H9 (cell line): Measurements from ENCODE around the gene MAPK13. TPM values are rescaled to one million over a fixed set of nuclear protein-coding genes. Genes with fewer than 3 reads are reported as not detected.

Experiments used
- DNase-seq: peaks from one replicate; pipeline ENCODE4 v3.0.0-alpha.2; 2017
- H2AFZ ChIP-seq: one replicate; pipeline ENCODE4 v1.6.1; 2013; ENCODE audit warnings: mild to moderate bottlenecking, low read length, control low read depth, moderate library complexity
- H2AK5ac ChIP-seq: 2 replicates; pipeline ENCODE4 v1.6.1; 2013; ENCODE audit warnings: low read length, control low read depth, mixed read lengths; ENCODE audit not compliant: insufficient read length
- H2BK120ac ChIP-seq: one replicate; pipeline ENCODE4 v1.6.1; 2013; ENCODE audit warnings: low read depth, mild to moderate bottlenecking, low read length, control low read depth, inconsistent platforms; ENCODE audit not compliant: poor library complexity, severe bottlenecking
- H2BK12ac ChIP-seq: 2 replicates; pipeline ENCODE4 v1.6.1; 2013; ENCODE audit warnings: low read length, control low read depth, mixed read lengths, low read depth; ENCODE audit not compliant: insufficient read length
- H2BK15ac ChIP-seq: 2 replicates; pipeline ENCODE4 v1.6.1; 2013; ENCODE audit warnings: low read depth, low read length, control low read depth
- H2BK20ac ChIP-seq: one replicate; pipeline ENCODE4 v1.6.1; 2013; ENCODE audit warnings: low read depth, mild to moderate bottlenecking, low read length, control low read depth, inconsistent platforms; ENCODE audit not compliant: poor library complexity, severe bottlenecking
- H2BK5ac ChIP-seq: 2 replicates; pipeline ENCODE4 v1.6.1; 2013; ENCODE audit warnings: low read length, control low read depth, mixed read lengths; ENCODE audit not compliant: insufficient read length
- H3K14ac ChIP-seq: 2 replicates; pipeline ENCODE4 v1.6.1; 2013; ENCODE audit warnings: low read length, control low read depth; ENCODE audit not compliant: insufficient read depth
- H3K18ac ChIP-seq: 2 replicates; pipeline ENCODE4 v1.6.1; 2013; ENCODE audit warnings: low read depth, mild to moderate bottlenecking, mixed read lengths, low read length, control low read depth; ENCODE audit not compliant: insufficient read length
- H3K23ac ChIP-seq: 2 replicates; pipeline ENCODE4 v1.6.1; 2013; ENCODE audit warnings: low read length, control low read depth, mixed read lengths, low read depth; ENCODE audit not compliant: insufficient read length
- H3K23me2 ChIP-seq: 2 replicates; pipeline ENCODE4 v1.6.1; 2013; ENCODE audit warnings: low read depth, mild to moderate bottlenecking, mixed read lengths, low read length, control low read depth; ENCODE audit not compliant: insufficient read length, poor library complexity, severe bottlenecking
- H3K27ac ChIP-seq: 2 replicates; pipeline ENCODE4 v1.5.1; 2013; ENCODE audit warnings: low read length, control low read depth, mixed read lengths, low read depth; ENCODE audit not compliant: insufficient read length
- H3K27me3 ChIP-seq: 2 replicates; pipeline ENCODE4 v1.6.1; 2013; ENCODE audit warnings: low read length, control low read depth, inconsistent platforms; ENCODE audit not compliant: insufficient read depth
- H3K4ac ChIP-seq: 2 replicates; pipeline ENCODE4 v1.6.1; 2013; ENCODE audit warnings: low read depth, mild to moderate bottlenecking, control low read depth, inconsistent platforms, low read length, moderate library complexity
- H3K4me1 ChIP-seq: 2 replicates; pipeline ENCODE4 v1.6.1; 2013; ENCODE audit warnings: low read length, control low read depth, inconsistent platforms; ENCODE audit not compliant: insufficient read depth
- H3K4me2 ChIP-seq: 2 replicates; pipeline ENCODE4 v1.6.1; 2013; ENCODE audit warnings: low read length, control low read depth, mixed read lengths; ENCODE audit not compliant: insufficient read length, insufficient read depth
- H3K56ac ChIP-seq: 2 replicates; pipeline ENCODE4 v1.6.1; 2013; ENCODE audit warnings: low read depth, mild to moderate bottlenecking, mixed read lengths, low read length, control low read depth; ENCODE audit not compliant: insufficient read length
- H3K79me1 ChIP-seq: 2 replicates; pipeline ENCODE4 v1.6.1; 2013; ENCODE audit warnings: low read depth, mild to moderate bottlenecking, moderate library complexity, low read length, control low read depth, inconsistent platforms; ENCODE audit not compliant: insufficient read depth, poor library complexity, severe bottlenecking
- H3K79me2 ChIP-seq: 2 replicates; pipeline ENCODE4 v1.6.1; 2013; ENCODE audit warnings: low read length, control low read depth, inconsistent platforms; ENCODE audit not compliant: insufficient read depth
- H3K9ac ChIP-seq: 2 replicates; pipeline ENCODE4 v1.6.1; 2013; ENCODE audit warnings: low read length, control low read depth, mixed read lengths; ENCODE audit not compliant: insufficient read length; ENCODE audit errors: extremely low read depth
- H3K9me3 ChIP-seq: one replicate; pipeline ENCODE4 v1.6.1; 2013; ENCODE audit warnings: low read depth, low read length, inconsistent platforms; ENCODE audit not compliant: control insufficient read depth
- H3T11ph ChIP-seq: one replicate; pipeline ENCODE4 v1.6.1; 2013; ENCODE audit warnings: mild to moderate bottlenecking, low read length, control low read depth, inconsistent platforms
- H4K20me1 ChIP-seq: one replicate; pipeline ENCODE4 v1.6.1; 2013; ENCODE audit not compliant: control insufficient read depth, insufficient read length, insufficient read depth
- H4K5ac ChIP-seq: 2 replicates; pipeline ENCODE4 v1.6.1; 2013; ENCODE audit warnings: low read depth, mild to moderate bottlenecking, mixed read lengths, low read length, control low read depth; ENCODE audit not compliant: insufficient read length
- H4K8ac ChIP-seq: replicated peaks from 2 replicates; pipeline ENCODE4 v1.6.1; 2013; ENCODE audit warnings: low read length, control low read depth, mixed read lengths, low read depth; ENCODE audit not compliant: insufficient read length
- H4K91ac ChIP-seq: 2 replicates; pipeline ENCODE4 v1.6.1; 2013; ENCODE audit warnings: low read depth, mild to moderate bottlenecking, moderate library complexity, mixed read lengths, low read length, control low read depth; ENCODE audit not compliant: insufficient read length
- H3K27ac Mint-ChIP-seq, 3 experiments: 2 replicates in 2 of 3; 3 replicates in 1 of 3; pipeline ENCODE4 v1.8.0; 2020 to 2021; ENCODE audit warnings: mixed read lengths in 3 of 3, mild to moderate bottlenecking in 1 of 3, moderate library complexity in 1 of 3
- H3K27me3 Mint-ChIP-seq: 2 replicates; pipeline ENCODE4 v1.8.0; 2021; ENCODE audit warnings: low read depth, mild to moderate bottlenecking, moderate library complexity, mixed read lengths
- H3K36me3 Mint-ChIP-seq, 3 experiments: 2 replicates in 2 of 3; 3 replicates in 1 of 3; pipeline ENCODE4 v1.8.0; 2020 to 2021; ENCODE audit warnings: low read depth in 3 of 3, mixed read lengths in 3 of 3; ENCODE audit not compliant: insufficient read depth in 1 of 3
- H3K4me1 Mint-ChIP-seq, 2 experiments: 2 replicates each; pipeline ENCODE4 v1.8.0; 2020; ENCODE audit warnings: mixed read lengths in 2 of 2
- H3K4me3 Mint-ChIP-seq, 2 experiments: 2 replicates in 1 of 2; 3 replicates in 1 of 2; pipeline ENCODE4 v1.8.0; 2020 to 2021; ENCODE audit warnings: mild to moderate bottlenecking in 2 of 2, mixed read lengths in 2 of 2, moderate library complexity in 1 of 2
- H3K9me3 Mint-ChIP-seq, 2 experiments: 2 replicates in 1 of 2; 3 replicates in 1 of 2; pipeline ENCODE4 v1.8.0; 2020; ENCODE audit warnings: mild to moderate bottlenecking in 2 of 2, mixed read lengths in 2 of 2, moderate library complexity in 1 of 2
- WGBS: extraction: QIAGEN DNeasy Blood & Tissue Kit; methylation state at CpG from one replicate; pipeline ENCODE4 v1.1.7; 2013; ENCODE audit warnings: missing lambda C conversion rate, low lambda C conversion rate, mixed read lengths; ENCODE audit not compliant: insufficient read length; ENCODE audit errors: extremely low coverage; 5-methylcytosine and 5-hydroxymethylcytosine counted together
- total RNA-seq: library from RNA; stranded (reverse); gene quantifications from 2 replicates; pipeline ENCODE4 v1.2.1, GENCODE V29; 2021
- TF ChIP-seq, protein P1 (sequence below): fragments of 200-600 bp; sonication (generic); conservative IDR thresholded peaks from 3 replicates; pipeline ENCODE4 v1.8.0; 2021; ENCODE audit warnings: antibody characterized with exemption, mild to moderate bottlenecking

The MAPK13 gene
- total RNA-seq, 1 experiment from 2014 or later = 18.9 TPM

DNA sequence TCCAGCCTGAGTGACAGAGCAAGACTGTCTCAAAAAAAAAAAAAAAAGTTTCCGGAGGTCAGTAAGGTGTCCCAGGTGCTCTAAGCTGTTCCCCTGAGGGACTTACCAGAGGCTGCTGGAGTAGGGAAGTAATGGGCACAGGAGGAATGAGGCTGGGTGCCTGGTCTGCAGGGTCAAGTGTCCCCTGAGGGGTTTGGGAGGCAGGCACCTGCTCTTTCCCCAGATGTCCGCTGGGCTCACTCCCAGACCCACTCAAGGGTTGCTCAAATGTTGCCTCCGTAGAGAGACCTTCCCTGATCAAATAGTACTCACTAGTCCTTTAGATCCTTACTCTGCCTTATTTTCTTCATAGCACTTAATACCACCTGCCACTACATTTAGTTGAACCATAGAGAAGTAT, 5.4 kb upstream of the MAPK13 start:
- WGBS = no CpG with 5 or more reads among the region's 3 CpGs
- H3K9ac ChIP-seq = no peak overlapping the region
- no peaks in the 10 kb centered on the region; a peak in 1 of 7 replicates for H3K36me3 Mint-ChIP-seq

More for the DNA sequence above, 5.4 kb upstream of the MAPK13 start:
- H3K18ac ChIP-seq = no peak overlapping the region
- no peaks in the 10 kb centered on the region for H3K9me3 ChIP-seq
- H2BK120ac ChIP-seq = no peak overlapping the region
- Mint-ChIP-seq H3K27me3 (peaks cover 13% of the 10 kb centered on the region), H3K4me3 (no peak overlapping the region), H3K9me3 (peaks cover 0 to 2% of the 10 kb centered on the region in 2 experiments; a peak in 1 of 5 replicates), H3K27ac (peak overlapping the region in 1 of 3 experiments; percentile 70; a peak in 1 of 7 replicates), H3K4me1 (peaks cover 19 to 25% of the 10 kb centered on the region in 2 experiments)
- no peak overlapping the region for H3K4ac ChIP-seq
- no peaks in the 10 kb centered on the region for H3K27me3 ChIP-seq
- H2BK15ac ChIP-seq = no peak overlapping the region
- H3K27ac ChIP-seq = no peak overlapping the region
- no peak overlapping the region for H2BK12ac ChIP-seq
- H4K8ac ChIP-seq = no peak overlapping the region
- H3K79me2 ChIP-seq = no peaks in the 10 kb centered on the region
- TF ChIP-seq, protein P1, sequence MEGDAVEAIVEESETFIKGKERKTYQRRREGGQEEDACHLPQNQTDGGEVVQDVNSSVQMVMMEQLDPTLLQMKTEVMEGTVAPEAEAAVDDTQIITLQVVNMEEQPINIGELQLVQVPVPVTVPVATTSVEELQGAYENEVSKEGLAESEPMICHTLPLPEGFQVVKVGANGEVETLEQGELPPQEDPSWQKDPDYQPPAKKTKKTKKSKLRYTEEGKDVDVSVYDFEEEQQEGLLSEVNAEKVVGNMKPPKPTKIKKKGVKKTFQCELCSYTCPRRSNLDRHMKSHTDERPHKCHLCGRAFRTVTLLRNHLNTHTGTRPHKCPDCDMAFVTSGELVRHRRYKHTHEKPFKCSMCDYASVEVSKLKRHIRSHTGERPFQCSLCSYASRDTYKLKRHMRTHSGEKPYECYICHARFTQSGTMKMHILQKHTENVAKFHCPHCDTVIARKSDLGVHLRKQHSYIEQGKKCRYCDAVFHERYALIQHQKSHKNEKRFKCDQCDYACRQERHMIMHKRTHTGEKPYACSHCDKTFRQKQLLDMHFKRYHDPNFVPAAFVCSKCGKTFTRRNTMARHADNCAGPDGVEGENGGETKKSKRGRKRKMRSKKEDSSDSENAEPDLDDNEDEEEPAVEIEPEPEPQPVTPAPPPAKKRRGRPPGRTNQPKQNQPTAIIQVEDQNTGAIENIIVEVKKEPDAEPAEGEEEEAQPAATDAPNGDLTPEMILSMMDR = no peak
- no peak overlapping the region for H4K91ac ChIP-seq
- no peak overlapping the region for H3K56ac ChIP-seq
- H3K23ac ChIP-seq = no peak overlapping the region
- no peaks in the 10 kb centered on the region for H4K20me1 ChIP-seq
- H4K5ac ChIP-seq = no peak overlapping the region
- H2BK5ac ChIP-seq = no peak overlapping the region
- peaks cover 4% of the 10 kb centered on the region for H3K4me1 ChIP-seq
- no peak overlapping the region for H2AFZ ChIP-seq
- DNase-seq = no peak
- H3T11ph ChIP-seq = no peak overlapping the region
- H3K79me1 ChIP-seq = no peaks in the 10 kb centered on the region
- H2AK5ac ChIP-seq = no peak overlapping the region
- H3K4me2 ChIP-seq = no peak overlapping the region
- no peak overlapping the region for H2BK20ac ChIP-seq
- H3K23me2 ChIP-seq = no peaks in the 10 kb centered on the region
- no peak overlapping the region for H3K14ac ChIP-seq
